K562 (cell line): Measurements from ENCODE around the gene BGLAP. TPM values are rescaled to one million over a fixed set of nuclear protein-coding genes. Genes with fewer than 3 reads are reported as not detected.

Source experiments
- BCOR ChIP-seq: fragments of 450-650 bp; IDR thresholded peaks from 2 replicates; pipeline ENCODE4 v1.6.1; 2016
- HMG20A ChIP-seq: fragments of 450-650 bp; formaldehyde crosslinking; conservative IDR thresholded peaks from 2 replicates; pipeline ENCODE4 v1.4.0; 2020; ENCODE audit warnings: mild to moderate bottlenecking, mixed read lengths
- MAX ChIP-seq: sonication (generic); formaldehyde crosslinking; IDR thresholded peaks from 2 replicates; pipeline ENCODE4 v1.9.0; 2022; ENCODE audit warnings: mild to moderate bottlenecking, missing genetic modification reagents
- NFRKB ChIP-seq: fragments of 450-650 bp; IDR thresholded peaks from 2 replicates; pipeline ENCODE4 v1.6.1; 2016; ENCODE audit warnings: low read depth
- NFXL1 ChIP-seq: fragments of 450-650 bp; formaldehyde crosslinking; IDR thresholded peaks from 2 replicates; pipeline ENCODE4 v1.4.0; 2021; ENCODE audit warnings: mild to moderate bottlenecking
- NRF1 ChIP-seq, 2 experiments: fragments of 450-650 bp; IDR thresholded peaks in 1 of 2; conservative IDR thresholded peaks in 1 of 2; 2 replicates each; pipeline ENCODE4 v1.6.1; 2014; ENCODE audit warnings: mild to moderate bottlenecking in 2 of 2
- OTX1 ChIP-seq: fragments of 450-650 bp; formaldehyde crosslinking; IDR thresholded peaks from 2 replicates; pipeline ENCODE4 v1.4.0; 2022; ENCODE audit warnings: mild to moderate bottlenecking
- RBFOX2 ChIP-seq: fragments of 200-400 bp; formaldehyde crosslinking; IDR thresholded peaks from 2 replicates; pipeline ENCODE4 v1.6.1; 2017; ENCODE audit warnings: low read depth, mild to moderate bottlenecking, low read length, moderate library complexity
- SUPT5H ChIP-seq: fragments of 450-650 bp; IDR thresholded peaks from 2 replicates; pipeline ENCODE4 v1.6.1; 2016
- TFAP4 ChIP-seq: sonication (generic); formaldehyde crosslinking; IDR thresholded peaks from 2 replicates; pipeline ENCODE4 v1.8.0; 2022; ENCODE audit warnings: missing genetic modification reagents, mild to moderate bottlenecking, moderate library complexity, borderline replicate concordance
- ZBTB34 ChIP-seq: fragments of 250-450 bp; sonication (Bioruptor Pico); IDR thresholded peaks from 2 replicates; pipeline ENCODE4 v1.8.0; 2021; ENCODE audit warnings: mild to moderate bottlenecking, moderate library complexity
- ZNF224 ChIP-seq: sonication (generic); formaldehyde crosslinking; IDR thresholded peaks from 2 replicates; pipeline ENCODE4 v1.8.0; 2022; ENCODE audit warnings: mild to moderate bottlenecking, missing genetic modification reagents
- ZNF507 ChIP-seq: conservative IDR thresholded peaks from 2 replicates; pipeline ENCODE4 v1.6.1; 2017; ENCODE audit warnings: missing genetic modification characterization, missing compliant biosample characterization
- polyA plus RNA-seq, 8 experiments: library from polyadenylated mRNA; depleted of rRNA in 4 of 8; stranded (reverse) in 5 of 8; unstranded in 3 of 8; fragments of >200 nt; fragmentation: Nextera tagmentation in 2 of 8; fragmentation: Illumina TruSeq in 1 of 8; extraction: Ambion mirVana in 2 of 8; extraction: Trizol in 1 of 8; gene quantifications; 2 replicates each; pipeline versions ENCODE4 v1.2.1 to v1.2.3, GENCODE V29; 2011 to 2014; ENCODE audit warnings: inconsistent platforms in 1 of 8, missing spikeins in 1 of 8
- small RNA-seq: library from RNA; depleted of rRNA; stranded (forward); fragments of <200 nt; gene quantifications from one replicate; pipeline ENCODE3, GENCODE V24; 2014
- total RNA-seq, 7 experiments: library from RNA; depleted of rRNA in 6 of 7; stranded (reverse); fragments of >200 nt in 6 of 7; fragmentation: Illumina TruSeq in 2 of 7; extraction: Trizol in 2 of 7; gene quantifications; 2 replicates each; pipeline versions ENCODE4 v1.2.1 to v1.2.3, GENCODE V29; 2011 to 2021; ENCODE audit warnings: low replicate concordance in 1 of 7

Gene BGLAP
- total and polyA plus RNA-seq, 9 of the 15 experiments (the other 6 are each of a cell fraction or from before 2014, with no cell fraction given): 0.15 to 1.4 (median 0.28) TPM; not detected in 3

GRCh38 chr1:156291226-156292061 lies 49.5 kb downstream of the BGLAP start (continued):
- TF ChIP-seq TFAP4 (CRISPR knock-in tag): peak; percentile 75
- no peak for TF ChIP-seq NFXL1 (CRISPR knock-in tag)
- TF ChIP-seq ZNF507 (tag): no peak
- TF ChIP-seq HMG20A (CRISPR knock-in tag): no peak
- TF ChIP-seq OTX1: no peak
- peak; percentile 28; the same call in 1 of the 2 replicates for TF ChIP-seq SUPT5H
- TF ChIP-seq BCOR: no peak
- no peak for TF ChIP-seq NFRKB
- TF ChIP-seq RBFOX2: peak; percentile 51
- peak; percentile 88 to 90 for TF ChIP-seq NRF1 (conservative IDR thresholded peaks at IDR 0.05 in 1 of 2, IDR thresholded peaks at IDR 0.05 in 1 of 2)
- TF ChIP-seq ZNF224 (CRISPR knock-in tag): 0 out of 2 replicates have a peak, but pooled peaks have one; percentile 21
- TF ChIP-seq ZBTB34: no peak
- TF ChIP-seq MAX (CRISPR knock-in tag): peak; percentile 80
- TF ChIP-seq, all 486 proteins: peak for 11

Small RNA genes within 50 kb of the gene (small RNA-seq; reads per million reads assigned to genes)
- not detected for gene RF00568

Other genes with a start within 250 kb of the BGLAP start
Only the 7 nearest of the 17 such genes appear.
- 9.0 and 13.9 TPM in 2 replicates for gene SLC25A44, start 48.1 kb upstream of the BGLAP start, total RNA-seq (2014; rRNA removed)
- gene SLC25A44, start 48.1 kb upstream of the BGLAP start, total RNA-seq (2014; rRNA removed; fragmentation: Illumina TruSeq; extraction: Trizol): 11.9 and 12.2 TPM in 2 replicates
- gene SLC25A44, start 48.1 kb upstream of the BGLAP start, total RNA-seq (2015; rRNA removed; fragmentation: Illumina TruSeq; extraction: Trizol): 12.2 and 12.5 TPM in 2 replicates
- gene SLC25A44, start 48.1 kb upstream of the BGLAP start, total RNA-seq (2021): 12.7 and 16.2 TPM in 2 replicates
- gene SLC25A44, start 48.1 kb upstream of the BGLAP start, polyA plus RNA-seq (2011; rRNA removed): 21.8 and 27.7 TPM in 2 replicates
- gene SLC25A44, start 48.1 kb upstream of the BGLAP start, polyA plus RNA-seq (2014; fragmentation: Illumina TruSeq; extraction: Trizol): 22.8 and 25.2 TPM in 2 replicates
- 1 to 10 TPM; 4.4 to 7.5 TPM for gene SLC25A44, start 48.1 kb upstream of the BGLAP start, polyA plus RNA-seq (2014; fragmentation: Nextera tagmentation; extraction: Ambion mirVana)
- gene SLC25A44, start 48.1 kb upstream of the BGLAP start, polyA plus RNA-seq (2014; rRNA removed): 11.2 and 12.8 TPM in 2 replicates
- gene PMF1, start 29.2 kb upstream of the BGLAP start, total RNA-seq (2014; rRNA removed): 88.4 and 88.8 TPM in 2 replicates
- gene PMF1, start 29.2 kb upstream of the BGLAP start, total RNA-seq (2014; rRNA removed; fragmentation: Illumina TruSeq; extraction: Trizol): 44.2 and 50.3 TPM in 2 replicates
- 61.5 and 63.0 TPM in 2 replicates for gene PMF1, start 29.2 kb upstream of the BGLAP start, total RNA-seq (2015; rRNA removed; fragmentation: Illumina TruSeq; extraction: Trizol)
- gene PMF1, start 29.2 kb upstream of the BGLAP start, total RNA-seq (2021): 69.8 and 71.0 TPM in 2 replicates
- 74.1 and 79.0 TPM in 2 replicates for gene PMF1, start 29.2 kb upstream of the BGLAP start, polyA plus RNA-seq (2011; rRNA removed)
- gene PMF1, start 29.2 kb upstream of the BGLAP start, polyA plus RNA-seq (2014; fragmentation: Illumina TruSeq; extraction: Trizol): 80.5 and 82.2 TPM in 2 replicates
- gene PMF1, start 29.2 kb upstream of the BGLAP start, polyA plus RNA-seq (2014; fragmentation: Nextera tagmentation; extraction: Ambion mirVana): 10 to 100 TPM in 1 of 2 experiments, 1 to 10 TPM in 1; 9.4 to 18.9 TPM
- gene PMF1, start 29.2 kb upstream of the BGLAP start, polyA plus RNA-seq (2014; rRNA removed): 89.5 and 92.9 TPM in 2 replicates
- 0.86 TPM in 2 replicates for gene PAQR6, start 5.9 kb downstream of the BGLAP start, total RNA-seq (2014; rRNA removed)
- gene PAQR6, start 5.9 kb downstream of the BGLAP start, total RNA-seq (2014; rRNA removed; fragmentation: Illumina TruSeq; extraction: Trizol): 0.32 and 0.62 TPM in 2 replicates
- gene PAQR6, start 5.9 kb downstream of the BGLAP start, total RNA-seq (2015; rRNA removed; fragmentation: Illumina TruSeq; extraction: Trizol): 0.64 and 0.72 TPM in 2 replicates
- gene PAQR6, start 5.9 kb downstream of the BGLAP start, total RNA-seq (2021): 1.0 and 1.2 TPM in 2 replicates
- gene PAQR6, start 5.9 kb downstream of the BGLAP start, polyA plus RNA-seq (2011; rRNA removed): 0.52 and 1.4 TPM in 2 replicates
- 0.59 and 0.73 TPM in 2 replicates for gene PAQR6, start 5.9 kb downstream of the BGLAP start, polyA plus RNA-seq (2014; fragmentation: Illumina TruSeq; extraction: Trizol)
- under 1 TPM; 0.07 to 0.23 TPM for gene PAQR6, start 5.9 kb downstream of the BGLAP start, polyA plus RNA-seq (2014; fragmentation: Nextera tagmentation; extraction: Ambion mirVana)
- gene PAQR6, start 5.9 kb downstream of the BGLAP start, polyA plus RNA-seq (2014; rRNA removed): 1.3 and 1.8 TPM in 2 replicates
- gene SMG5, start 40.6 kb downstream of the BGLAP start, total RNA-seq (2014; rRNA removed): 56.0 and 71.6 TPM in 2 replicates
- 33.1 and 41.4 TPM in 2 replicates for gene SMG5, start 40.6 kb downstream of the BGLAP start, total RNA-seq (2014; rRNA removed; fragmentation: Illumina TruSeq; extraction: Trizol)
- 53.1 and 53.7 TPM in 2 replicates for gene SMG5, start 40.6 kb downstream of the BGLAP start, total RNA-seq (2015; rRNA removed; fragmentation: Illumina TruSeq; extraction: Trizol)
- 78.4 and 85.9 TPM in 2 replicates for gene SMG5, start 40.6 kb downstream of the BGLAP start, total RNA-seq (2021)
- gene SMG5, start 40.6 kb downstream of the BGLAP start, polyA plus RNA-seq (2011; rRNA removed): 41.4 and 53.9 TPM in 2 replicates
- gene SMG5, start 40.6 kb downstream of the BGLAP start, polyA plus RNA-seq (2014; fragmentation: Illumina TruSeq; extraction: Trizol): 69.4 and 69.7 TPM in 2 replicates
- gene SMG5, start 40.6 kb downstream of the BGLAP start, polyA plus RNA-seq (2014; fragmentation: Nextera tagmentation; extraction: Ambion mirVana): 1 to 10 TPM; 1.4 to 1.6 TPM
- 53.0 and 58.7 TPM in 2 replicates for gene SMG5, start 40.6 kb downstream of the BGLAP start, polyA plus RNA-seq (2014; rRNA removed)
- 3.8 and 6.9 TPM in 2 replicates for gene TMEM79, start 42.1 kb downstream of the BGLAP start, total RNA-seq (2014; rRNA removed)
- 2.1 and 2.6 TPM in 2 replicates for gene TMEM79, start 42.1 kb downstream of the BGLAP start, total RNA-seq (2014; rRNA removed; fragmentation: Illumina TruSeq; extraction: Trizol)
- 5.1 and 5.4 TPM in 2 replicates for gene TMEM79, start 42.1 kb downstream of the BGLAP start, total RNA-seq (2015; rRNA removed; fragmentation: Illumina TruSeq; extraction: Trizol)
- 6.8 and 7.2 TPM in 2 replicates for gene TMEM79, start 42.1 kb downstream of the BGLAP start, total RNA-seq (2021)
- gene TMEM79, start 42.1 kb downstream of the BGLAP start, polyA plus RNA-seq (2011; rRNA removed): 4.0 and 4.8 TPM in 2 replicates
- 5.6 and 5.7 TPM in 2 replicates for gene TMEM79, start 42.1 kb downstream of the BGLAP start, polyA plus RNA-seq (2014; fragmentation: Illumina TruSeq; extraction: Trizol)
- 1 to 10 TPM in 1 of 2 experiments, under 1 TPM in 1; 0.69 to 1.2 TPM for gene TMEM79, start 42.1 kb downstream of the BGLAP start, polyA plus RNA-seq (2014; fragmentation: Nextera tagmentation; extraction: Ambion mirVana)
- 6.1 and 8.3 TPM in 2 replicates for gene TMEM79, start 42.1 kb downstream of the BGLAP start, polyA plus RNA-seq (2014; rRNA removed)
- gene GLMP, start 53.5 kb downstream of the BGLAP start, total RNA-seq (2014; rRNA removed): 25.7 and 27.0 TPM in 2 replicates
- 10.1 and 12.8 TPM in 2 replicates for gene GLMP, start 53.5 kb downstream of the BGLAP start, total RNA-seq (2014; rRNA removed; fragmentation: Illumina TruSeq; extraction: Trizol)
- 18.5 and 19.7 TPM in 2 replicates for gene GLMP, start 53.5 kb downstream of the BGLAP start, total RNA-seq (2015; rRNA removed; fragmentation: Illumina TruSeq; extraction: Trizol)
- 22.7 and 23.7 TPM in 2 replicates for gene GLMP, start 53.5 kb downstream of the BGLAP start, total RNA-seq (2021)
- 8.3 and 15.5 TPM in 2 replicates for gene GLMP, start 53.5 kb downstream of the BGLAP start, polyA plus RNA-seq (2011; rRNA removed)
- gene GLMP, start 53.5 kb downstream of the BGLAP start, polyA plus RNA-seq (2014; fragmentation: Illumina TruSeq; extraction: Trizol): 28.2 and 29.1 TPM in 2 replicates
- gene GLMP, start 53.5 kb downstream of the BGLAP start, polyA plus RNA-seq (2014; fragmentation: Nextera tagmentation; extraction: Ambion mirVana): 10 to 100 TPM; 11.0 to 22.4 TPM
- 21.7 and 24.5 TPM in 2 replicates for gene GLMP, start 53.5 kb downstream of the BGLAP start, polyA plus RNA-seq (2014; rRNA removed)
- gene VHLL, start 57.1 kb downstream of the BGLAP start, total RNA-seq (2014; rRNA removed): not detected in 2 replicates
- gene VHLL, start 57.1 kb downstream of the BGLAP start, total RNA-seq (2014; rRNA removed; fragmentation: Illumina TruSeq; extraction: Trizol): not detected in 2 replicates
- not detected in 2 replicates for gene VHLL, start 57.1 kb downstream of the BGLAP start, total RNA-seq (2015; rRNA removed; fragmentation: Illumina TruSeq; extraction: Trizol)
- not detected in 2 replicates for gene VHLL, start 57.1 kb downstream of the BGLAP start, total RNA-seq (2021)
- not detected in 2 replicates for gene VHLL, start 57.1 kb downstream of the BGLAP start, polyA plus RNA-seq (2011; rRNA removed)
- not detected in 2 replicates for gene VHLL, start 57.1 kb downstream of the BGLAP start, polyA plus RNA-seq (2014; fragmentation: Illumina TruSeq; extraction: Trizol)
- gene VHLL, start 57.1 kb downstream of the BGLAP start, polyA plus RNA-seq (2014; fragmentation: Nextera tagmentation; extraction: Ambion mirVana): not detected
- not detected in 2 replicates for gene VHLL, start 57.1 kb downstream of the BGLAP start, polyA plus RNA-seq (2014; rRNA removed)